Hepatocyte (in vitro differentiated cells): ENCODE data around the gene PAQR5.

Experiments
- CTCF ChIP-seq: fragments of 200-600 bp; sonication (generic); IDR thresholded peaks from 2 replicates; pipeline ENCODE4 v1.5.1; 2016; ENCODE audit warnings: antibody characterized with exemption, mild to moderate bottlenecking; ENCODE audit not compliant: poor library complexity
- EZH2 ChIP-seq: fragments of 200-600 bp; sonication (generic); IDR thresholded peaks from 2 replicates; pipeline ENCODE4 v1.6.1; 2016; ENCODE audit warnings: antibody characterized with exemption, mild to moderate bottlenecking, borderline replicate concordance
- EZH2phosphoT487 ChIP-seq: fragments of 200-600 bp; sonication (generic); IDR thresholded peaks from one replicate; pipeline ENCODE4 v1.6.1; 2018; ENCODE audit warnings: antibody characterized with exemption, mild to moderate bottlenecking, low read depth, moderate library complexity; ENCODE audit not compliant: unreplicated experiment, severe bottlenecking

GRCh38 chr15:69288011-69288410, 10.7 kb upstream of the PAQR5 start:
- TF ChIP-seq EZH2 (no peak), CTCF (no peak), EZH2phosphoT487 (no peak)
